PFSK-1 (cell line): Measurements from ENCODE around the gene LSP1.

Source experiments
- POLR2AphosphoS5 ChIP-seq: IDR thresholded peaks from 2 replicates; pipeline ENCODE4 v1.6.1; 2012; ENCODE audit warnings: low read depth, mild to moderate bottlenecking, control low read depth, low read length, moderate library complexity
- REST ChIP-seq, 2 experiments: IDR thresholded peaks; 2 replicates each; pipeline versions ENCODE4 v1.6.1 to v1.8.0; 2011 to 2012; ENCODE audit warnings: low read depth in 2 of 2, low read length in 2 of 2, control low read depth in 1 of 2, inconsistent platforms in 1 of 2, mild to moderate bottlenecking in 1 of 2, moderate library complexity in 1 of 2; ENCODE audit not compliant: insufficient read depth in 1 of 2
- SIN3A ChIP-seq: IDR thresholded peaks from 2 replicates; pipeline ENCODE4 v1.6.1; 2012; ENCODE audit warnings: mild to moderate bottlenecking, low read length, moderate library complexity, borderline replicate concordance; ENCODE audit not compliant: insufficient read depth

GRCh38 chr11:1932681-1933080 lies 79.8 kb downstream of the LSP1 start:
- TF ChIP-seq REST (IDR thresholded peaks at IDR 0.05; ENCODE audit: insufficient read depth in 1 of 2, low read depth in 2 of 2, low read length in 2 of 2) (no peak), POLR2AphosphoS5 (no peak), SIN3A (no peak)
